Measurements from ENCODE around the gene KCNIP4. TPM values are rescaled to one million over a fixed set of nuclear protein-coding genes. Genes with fewer than 3 reads are reported as not detected.

The KCNIP4 gene
- total and polyA plus RNA-seq, 2 experiments from 2014 or later: 0.14 to 0.63 TPM

DNA sequence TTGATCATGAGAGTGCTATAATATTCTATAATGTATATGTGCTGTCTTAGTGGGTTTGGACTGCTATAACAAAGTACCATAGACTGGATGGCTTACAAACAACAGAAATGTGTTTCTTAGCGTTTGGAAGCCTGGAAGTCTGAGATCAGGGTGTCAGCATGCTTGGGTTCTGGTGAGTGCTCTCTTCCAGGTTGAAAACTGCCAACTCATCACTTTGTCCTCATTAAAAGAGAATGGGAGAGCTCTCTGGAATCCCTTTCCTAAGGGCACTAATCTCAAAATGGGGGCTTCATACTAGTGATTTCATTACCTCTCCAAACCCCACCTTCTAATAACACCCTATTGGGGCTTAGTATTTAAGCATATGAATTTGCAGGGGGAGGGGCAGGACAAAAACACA is 33.5 kb upstream of the KCNIP4 start:
- Histone ChIP-seq H2AFZ (peak overlapping the region; percentile 28; the same call in 1 of the 2 replicates), H3K4me1 (ENCODE audit: insufficient read depth) (no peaks in the 10 kb centered on the region), H3K27me3 (ENCODE audit: insufficient read depth) (no peaks in the 10 kb centered on the region), H3K27ac (ENCODE audit: low read depth) (no peak overlapping the region), H3K79me2 (replicated peaks; ENCODE audit: insufficient read depth) (no peaks in the 10 kb centered on the region), H3K4me2 (no peak overlapping the region), H3K9me2 (ENCODE audit: insufficient read depth) (peaks cover 9% of the 10 kb centered on the region; the same call in 1 of the 2 replicates), H3K36me3 (ENCODE audit: insufficient read depth) (no peaks in the 10 kb centered on the region), H4K20me1 (replicated peaks; ENCODE audit: insufficient read depth) (no peaks in the 10 kb centered on the region), H3K4me3 (no peak overlapping the region), H3F3A (replicated peaks; ENCODE audit: low read depth) (no peaks in the 10 kb centered on the region)
- peaks cover 3% of the 10 kb centered on the region; the same call in 1 of the 3 replicates for H3K9me3 Mint-ChIP-seq
- H3K4me3 Mint-ChIP-seq: no peak overlapping the region
- no peak for ATAC-seq
- DNase-seq (ENCODE audit: low spot score): peak; percentile 6
- H3K27me3 Mint-ChIP-seq (ENCODE audit: insufficient read depth, low read depth, poor library complexity): no peaks in the 10 kb centered on the region
- 0 out of 2 replicates have a peak overlapping the region, but pooled peaks have one; percentile 23 for H3K27ac Mint-ChIP-seq
- H3K36me3 Mint-ChIP-seq (ENCODE audit: low read depth): no peaks in the 10 kb centered on the region
- TF ChIP-seq POLR2AphosphoS5 (IDR thresholded peaks at IDR 0.05; ENCODE audit: low read depth) (no peak), EZH2phosphoT487 (IDR thresholded peaks at IDR 0.05; ENCODE audit: unreplicated experiment) (no peak), ZNF462 (CRISPR knock-in tag; IDR thresholded peaks at IDR 0.05) (no peak), EZH2 (IDR thresholded peaks at IDR 0.05; ENCODE audit: low read depth, unreplicated experiment) (no peak), CREB1 (CRISPR knock-in tag; IDR thresholded peaks at IDR 0.05; ENCODE audit: low read depth) (no peak), NANOG (IDR thresholded peaks at IDR 0.05; ENCODE audit: borderline replicate concordance) (no peak), JUNB (IDR thresholded peaks at IDR 0.05; ENCODE audit: unreplicated experiment) (no peak), ZNF114 (CRISPR knock-in tag; IDR thresholded peaks at IDR 0.05) (no peak), ETS1 (IDR thresholded peaks at IDR 0.05) (no peak)
- TF ChIP-seq, protein P1, sequence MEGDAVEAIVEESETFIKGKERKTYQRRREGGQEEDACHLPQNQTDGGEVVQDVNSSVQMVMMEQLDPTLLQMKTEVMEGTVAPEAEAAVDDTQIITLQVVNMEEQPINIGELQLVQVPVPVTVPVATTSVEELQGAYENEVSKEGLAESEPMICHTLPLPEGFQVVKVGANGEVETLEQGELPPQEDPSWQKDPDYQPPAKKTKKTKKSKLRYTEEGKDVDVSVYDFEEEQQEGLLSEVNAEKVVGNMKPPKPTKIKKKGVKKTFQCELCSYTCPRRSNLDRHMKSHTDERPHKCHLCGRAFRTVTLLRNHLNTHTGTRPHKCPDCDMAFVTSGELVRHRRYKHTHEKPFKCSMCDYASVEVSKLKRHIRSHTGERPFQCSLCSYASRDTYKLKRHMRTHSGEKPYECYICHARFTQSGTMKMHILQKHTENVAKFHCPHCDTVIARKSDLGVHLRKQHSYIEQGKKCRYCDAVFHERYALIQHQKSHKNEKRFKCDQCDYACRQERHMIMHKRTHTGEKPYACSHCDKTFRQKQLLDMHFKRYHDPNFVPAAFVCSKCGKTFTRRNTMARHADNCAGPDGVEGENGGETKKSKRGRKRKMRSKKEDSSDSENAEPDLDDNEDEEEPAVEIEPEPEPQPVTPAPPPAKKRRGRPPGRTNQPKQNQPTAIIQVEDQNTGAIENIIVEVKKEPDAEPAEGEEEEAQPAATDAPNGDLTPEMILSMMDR (conservative IDR thresholded peaks at IDR 0.05; ENCODE audit: low read depth in 2 of 2): no peak
- peaks cover 2% of the 10 kb centered on the region; the same call in 1 of the 3 replicates for H3K4me1 Mint-ChIP-seq
